Measurements from ENCODE around the gene USP21. TPM values are rescaled to one million over a fixed set of nuclear protein-coding genes. Genes with fewer than 3 reads are reported as not detected.

Gene USP21
- total and polyA plus RNA-seq, 9 of the 15 experiments (the other 6 are each of a cell fraction or from before 2014, with no cell fraction given): 4.9 to 52.4 (median 21.6) TPM

DNA sequence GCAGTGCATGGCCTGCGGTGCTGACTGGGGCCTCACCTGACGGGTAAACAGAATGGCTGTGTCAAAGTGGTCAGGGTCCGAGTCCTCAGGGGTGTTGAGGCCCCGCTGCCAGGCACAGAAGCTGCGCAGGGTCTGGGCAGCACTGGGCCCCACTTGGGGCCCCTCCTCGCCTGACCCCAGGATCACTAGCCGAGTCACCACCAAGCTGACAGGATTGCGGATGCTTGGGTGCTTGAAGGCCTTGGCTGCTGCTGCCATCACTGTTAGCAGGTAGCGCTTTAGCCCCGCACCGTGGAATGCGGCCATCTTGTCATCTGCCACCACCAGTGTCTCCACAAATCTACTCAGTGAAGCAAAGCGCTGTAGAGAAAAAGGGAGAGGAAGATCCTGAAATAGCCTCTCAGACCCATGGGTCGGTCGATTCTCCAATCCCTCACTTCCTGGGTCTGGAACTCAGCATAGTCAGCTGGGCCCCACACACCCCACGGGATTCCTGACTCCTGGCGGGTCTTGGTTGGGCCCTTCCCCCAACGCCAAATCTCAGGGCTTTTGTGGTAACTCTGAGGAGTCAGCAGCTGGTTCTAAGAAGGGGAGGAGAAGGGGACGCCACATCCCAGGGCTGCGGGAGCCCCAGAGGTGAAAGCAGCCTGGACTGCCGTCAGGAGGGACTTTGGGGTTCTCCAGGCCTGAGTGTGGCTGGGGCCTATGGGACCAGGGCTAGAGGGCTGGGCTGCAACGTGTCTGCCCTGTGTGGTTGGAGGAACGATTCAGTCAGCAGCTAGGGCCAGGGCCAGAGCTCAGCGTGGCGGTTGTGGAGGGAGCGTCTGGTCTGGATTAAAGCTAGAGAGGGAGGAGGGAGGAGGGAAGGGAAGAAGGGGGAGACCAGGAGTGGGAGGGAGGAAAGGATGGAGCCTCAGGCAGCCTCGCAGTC lies 37.5 kb downstream of the USP21 start (continued):
- TF ChIP-seq, protein P1, sequence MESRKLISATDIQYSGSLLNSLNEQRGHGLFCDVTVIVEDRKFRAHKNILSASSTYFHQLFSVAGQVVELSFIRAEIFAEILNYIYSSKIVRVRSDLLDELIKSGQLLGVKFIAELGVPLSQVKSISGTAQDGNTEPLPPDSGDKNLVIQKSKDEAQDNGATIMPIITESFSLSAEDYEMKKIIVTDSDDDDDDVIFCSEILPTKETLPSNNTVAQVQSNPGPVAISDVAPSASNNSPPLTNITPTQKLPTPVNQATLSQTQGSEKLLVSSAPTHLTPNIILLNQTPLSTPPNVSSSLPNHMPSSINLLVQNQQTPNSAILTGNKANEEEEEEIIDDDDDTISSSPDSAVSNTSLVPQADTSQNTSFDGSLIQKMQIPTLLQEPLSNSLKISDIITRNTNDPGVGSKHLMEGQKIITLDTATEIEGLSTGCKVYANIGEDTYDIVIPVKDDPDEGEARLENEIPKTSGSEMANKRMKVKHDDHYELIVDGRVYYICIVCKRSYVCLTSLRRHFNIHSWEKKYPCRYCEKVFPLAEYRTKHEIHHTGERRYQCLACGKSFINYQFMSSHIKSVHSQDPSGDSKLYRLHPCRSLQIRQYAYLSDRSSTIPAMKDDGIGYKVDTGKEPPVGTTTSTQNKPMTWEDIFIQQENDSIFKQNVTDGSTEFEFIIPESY (CRISPR knock-in tag; IDR thresholded peaks at IDR 0.05): peak; percentile 65; the same call in 1 of the 2 replicates
- peak; percentile 14; the same call in 1 of the 2 replicates for TF ChIP-seq PHF8 (IDR thresholded peaks at IDR 0.05; ENCODE audit: borderline replicate concordance, low read length)

DNA sequence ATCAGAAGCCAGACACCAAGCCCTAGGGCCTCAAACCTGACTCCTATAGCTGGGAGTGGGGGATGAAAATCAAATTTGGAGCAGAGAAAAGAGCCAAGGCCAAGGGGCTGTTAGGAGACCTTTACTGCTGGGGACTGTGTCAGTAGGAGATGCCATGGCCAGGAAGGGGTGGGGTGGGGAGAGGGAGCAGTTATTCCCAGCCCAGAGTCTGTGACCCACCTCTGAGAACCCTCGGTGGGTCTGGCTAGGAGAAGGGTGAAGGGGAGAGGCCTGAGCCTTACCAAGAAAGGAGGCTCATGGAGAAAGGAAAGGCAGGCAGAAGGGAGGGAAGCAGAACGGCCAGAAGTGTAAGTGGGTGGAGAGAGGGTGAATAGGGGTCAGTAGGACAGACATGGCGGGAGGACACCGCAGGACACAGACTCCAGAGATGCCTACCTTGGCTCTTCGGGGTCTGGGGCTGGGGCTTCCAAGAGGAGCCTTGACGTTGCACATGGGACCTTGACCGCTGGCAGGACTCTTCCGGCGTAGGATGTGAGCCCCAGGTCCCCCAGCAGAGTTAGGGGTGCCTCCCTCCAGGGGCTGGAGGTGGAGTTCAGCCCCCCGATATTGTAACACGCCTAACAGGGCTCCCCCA lies 38.4 kb downstream of the USP21 start:
- ATAC-seq (no peak), DNase-seq (ENCODE audit: extremely low read depth in 1 of 4, low spot score in 3 of 4) (no peak), FAIRE-seq (no peak)
- Histone ChIP-seq H2AFZ (ENCODE audit: low read depth, low read length) (peak overlapping the region; percentile 81), H3K4me2 (ENCODE audit: insufficient read depth, low read length) (peak overlapping the region; percentile 12; the same call in 1 of the 2 replicates), H3K4me1 (replicated peaks in 1 of 2; ENCODE audit: control insufficient read depth in 2 of 2, insufficient read depth in 2 of 2, low read length in 2 of 2) (peaks cover 60 to 65% of the 10 kb centered on the region in 2 experiments), H3K9me3 (replicated peaks; ENCODE audit: control insufficient read depth, insufficient read depth, low read depth, low read length) (no peaks in the 10 kb centered on the region), H3K9me1 (ENCODE audit: control insufficient read depth, insufficient read depth, low read length) (no peaks in the 10 kb centered on the region), H3K36me3 (ENCODE audit: control insufficient read depth, insufficient read depth, low read length) (no peaks in the 10 kb centered on the region), H3K27me3 (ENCODE audit: control insufficient read depth in 2 of 2, insufficient read depth in 2 of 2, low read length in 2 of 2) (no peaks in the 10 kb centered on the region), H4K20me1 (replicated peaks; ENCODE audit: control insufficient read depth, insufficient read depth, low read length) (no peaks in the 10 kb centered on the region), H3K9ac (ENCODE audit: insufficient read depth in 1 of 2, low read depth in 2 of 2, low read length in 2 of 2) (peak overlapping the region in 1 of 2 experiments; percentile 85; a peak in 2 of 4 replicates), H3K27ac (ENCODE audit: extremely low read depth, low read depth, low read length) (no peak overlapping the region), H3K79me2 (ENCODE audit: control insufficient read depth, insufficient read depth, low read length) (peaks cover 8% of the 10 kb centered on the region), H3K4me3 (no peak overlapping the region)
- intact Hi-C loops (cut with micrococcal nuclease) (no loop called here), in situ Hi-C loops (cut with MboI) (no loop called here)
- BruUV-seq (replicated peaks): no TSS peak
- 91% methylated on average over 9 of the region's 11 CpGs for WGBS (ENCODE audit: insufficient coverage, low coverage, missing lambda C conversion rate)
- TF ChIP-seq, protein P2, sequence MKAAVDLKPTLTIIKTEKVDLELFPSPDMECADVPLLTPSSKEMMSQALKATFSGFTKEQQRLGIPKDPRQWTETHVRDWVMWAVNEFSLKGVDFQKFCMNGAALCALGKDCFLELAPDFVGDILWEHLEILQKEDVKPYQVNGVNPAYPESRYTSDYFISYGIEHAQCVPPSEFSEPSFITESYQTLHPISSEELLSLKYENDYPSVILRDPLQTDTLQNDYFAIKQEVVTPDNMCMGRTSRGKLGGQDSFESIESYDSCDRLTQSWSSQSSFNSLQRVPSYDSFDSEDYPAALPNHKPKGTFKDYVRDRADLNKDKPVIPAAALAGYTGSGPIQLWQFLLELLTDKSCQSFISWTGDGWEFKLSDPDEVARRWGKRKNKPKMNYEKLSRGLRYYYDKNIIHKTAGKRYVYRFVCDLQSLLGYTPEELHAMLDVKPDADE (conservative IDR thresholded peaks at IDR 0.05; ENCODE audit: control insufficient read depth, low read depth, low read length): no peak
- TF ChIP-seq, protein P3, sequence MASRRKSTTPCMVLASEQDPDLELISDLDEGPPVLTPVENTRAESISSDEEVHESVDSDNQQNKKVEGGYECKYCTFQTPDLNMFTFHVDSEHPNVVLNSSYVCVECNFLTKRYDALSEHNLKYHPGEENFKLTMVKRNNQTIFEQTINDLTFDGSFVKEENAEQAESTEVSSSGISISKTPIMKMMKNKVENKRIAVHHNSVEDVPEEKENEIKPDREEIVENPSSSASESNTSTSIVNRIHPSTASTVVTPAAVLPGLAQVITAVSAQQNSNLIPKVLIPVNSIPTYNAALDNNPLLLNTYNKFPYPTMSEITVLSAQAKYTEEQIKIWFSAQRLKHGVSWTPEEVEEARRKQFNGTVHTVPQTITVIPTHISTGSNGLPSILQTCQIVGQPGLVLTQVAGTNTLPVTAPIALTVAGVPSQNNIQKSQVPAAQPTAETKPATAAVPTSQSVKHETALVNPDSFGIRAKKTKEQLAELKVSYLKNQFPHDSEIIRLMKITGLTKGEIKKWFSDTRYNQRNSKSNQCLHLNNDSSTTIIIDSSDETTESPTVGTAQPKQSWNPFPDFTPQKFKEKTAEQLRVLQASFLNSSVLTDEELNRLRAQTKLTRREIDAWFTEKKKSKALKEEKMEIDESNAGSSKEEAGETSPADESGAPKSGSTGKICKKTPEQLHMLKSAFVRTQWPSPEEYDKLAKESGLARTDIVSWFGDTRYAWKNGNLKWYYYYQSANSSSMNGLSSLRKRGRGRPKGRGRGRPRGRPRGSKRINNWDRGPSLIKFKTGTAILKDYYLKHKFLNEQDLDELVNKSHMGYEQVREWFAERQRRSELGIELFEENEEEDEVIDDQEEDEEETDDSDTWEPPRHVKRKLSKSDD (conservative IDR thresholded peaks at IDR 0.05; ENCODE audit: low read length): no peak
- TF ChIP-seq MEF2D (tag; conservative IDR thresholded peaks at IDR 0.05; ENCODE audit: low read depth) (no peak), BHLHE40 (IDR thresholded peaks at IDR 0.05; ENCODE audit: low read length) (no peak)
- ChIA-PET POLR2A (interaction anchor here (0.6 to 1.0 kb wide), 3 partner anchors 15 to 65 kb away, joined by 3 read pairs; partner anchors contain the start of genes DEDD and PPOX), CTCF (ENCODE audit: low intra/inter-chr PET ratio) (no interaction called here)
